Activated naive CD8-positive, alpha-beta T cell treated with anti-CD3 and anti-CD28 coated beads, Interleukin-2, amount 10 ng/mL, durations not matched to agents 7 days and 5 days (primary cell): ENCODE measurements around the gene LST1. TPM values are rescaled to one million over a fixed set of nuclear protein-coding genes. Genes with fewer than 3 reads are reported as not detected.

Source experiments
- ATAC-seq: fragments of 150-1000 bp; cut with Tn5 transposase; one replicate; pipeline ENCODE4 v1.10.0; 2021; ENCODE audit warnings: low read depth, moderate library complexity
- POLR2A ChIA-PET: fragments of 350-600 bp; sonication (Branson Sonifier 250); formaldehyde crosslinking; loops from one replicate; lab custom pipeline; 2021; ENCODE audit warnings: antibody characterized with exemption; lab: Charles Lee
- DNase-seq: peaks from one replicate; pipeline ENCODE4 v3.0.0; 2021
- H3K27ac Mint-ChIP-seq: one replicate; pipeline ENCODE4 v1.8.0; 2022; ENCODE audit warnings: mild to moderate bottlenecking, mixed read lengths
- H3K27me3 Mint-ChIP-seq: one replicate; pipeline ENCODE4 v1.8.0; 2022; ENCODE audit warnings: mild to moderate bottlenecking, moderate library complexity, mixed read lengths
- H3K36me3 Mint-ChIP-seq: one replicate; pipeline ENCODE4 v1.8.0; 2021; ENCODE audit warnings: mild to moderate bottlenecking, mixed read lengths
- H3K4me1 Mint-ChIP-seq: one replicate; pipeline ENCODE4 v1.8.0; 2021; ENCODE audit warnings: mixed read lengths
- H3K4me3 Mint-ChIP-seq: one replicate; pipeline ENCODE4 v1.8.0; 2022; ENCODE audit warnings: mild to moderate bottlenecking, moderate library complexity, mixed read lengths
- H3K9me3 Mint-ChIP-seq: one replicate; pipeline ENCODE4 v1.8.0; 2021; ENCODE audit warnings: mixed read lengths
- total RNA-seq, 2 experiments: library from RNA; stranded (reverse); gene quantifications; one replicate each; pipeline ENCODE4 v1.2.3, GENCODE V29; 2021

LST1 gene
- total RNA-seq, 2 experiments from 2014 or later: 91.8 to 105 TPM

DNA sequence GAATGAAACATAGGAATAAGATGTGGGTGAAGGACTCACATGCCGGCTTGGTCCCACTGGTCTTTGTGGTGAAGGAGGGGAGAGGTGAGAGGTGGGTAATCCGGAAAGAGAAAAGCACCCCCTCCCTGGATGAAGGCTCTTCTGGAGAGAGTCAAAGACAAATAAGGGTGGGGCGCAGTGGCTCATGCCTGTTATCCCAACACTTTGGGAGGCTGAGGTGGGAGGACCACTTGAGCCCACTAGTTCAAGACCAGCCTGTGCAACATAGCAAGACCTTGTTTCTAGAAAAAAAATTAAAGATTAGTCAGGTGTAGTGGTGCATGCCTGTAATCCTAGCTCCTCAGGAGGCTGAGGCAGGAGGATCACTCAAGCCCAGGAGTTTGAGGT, 7.0 kb upstream of the LST1 start:
- ATAC-seq (no peak), DNase-seq (no peak)
- no peaks in the 10 kb centered on the region for H3K27me3 Mint-ChIP-seq
- POLR2A ChIA-PET: interaction anchor here (10.7 to 16.0 kb wide), 3 partner anchors 11 to 21 kb away, joined by 87 to 481 read pairs (median 101); partner anchors contain the start of genes LST1, LTA and NCR3
- H3K36me3 Mint-ChIP-seq: peaks cover 61% of the 10 kb centered on the region
- H3K4me1 Mint-ChIP-seq: peaks cover 69% of the 10 kb centered on the region
- H3K4me3 Mint-ChIP-seq: peak overlapping the region; percentile 97
- H3K27ac Mint-ChIP-seq: peak overlapping the region; percentile 99
- no peaks in the 10 kb centered on the region for H3K9me3 Mint-ChIP-seq

DNA sequence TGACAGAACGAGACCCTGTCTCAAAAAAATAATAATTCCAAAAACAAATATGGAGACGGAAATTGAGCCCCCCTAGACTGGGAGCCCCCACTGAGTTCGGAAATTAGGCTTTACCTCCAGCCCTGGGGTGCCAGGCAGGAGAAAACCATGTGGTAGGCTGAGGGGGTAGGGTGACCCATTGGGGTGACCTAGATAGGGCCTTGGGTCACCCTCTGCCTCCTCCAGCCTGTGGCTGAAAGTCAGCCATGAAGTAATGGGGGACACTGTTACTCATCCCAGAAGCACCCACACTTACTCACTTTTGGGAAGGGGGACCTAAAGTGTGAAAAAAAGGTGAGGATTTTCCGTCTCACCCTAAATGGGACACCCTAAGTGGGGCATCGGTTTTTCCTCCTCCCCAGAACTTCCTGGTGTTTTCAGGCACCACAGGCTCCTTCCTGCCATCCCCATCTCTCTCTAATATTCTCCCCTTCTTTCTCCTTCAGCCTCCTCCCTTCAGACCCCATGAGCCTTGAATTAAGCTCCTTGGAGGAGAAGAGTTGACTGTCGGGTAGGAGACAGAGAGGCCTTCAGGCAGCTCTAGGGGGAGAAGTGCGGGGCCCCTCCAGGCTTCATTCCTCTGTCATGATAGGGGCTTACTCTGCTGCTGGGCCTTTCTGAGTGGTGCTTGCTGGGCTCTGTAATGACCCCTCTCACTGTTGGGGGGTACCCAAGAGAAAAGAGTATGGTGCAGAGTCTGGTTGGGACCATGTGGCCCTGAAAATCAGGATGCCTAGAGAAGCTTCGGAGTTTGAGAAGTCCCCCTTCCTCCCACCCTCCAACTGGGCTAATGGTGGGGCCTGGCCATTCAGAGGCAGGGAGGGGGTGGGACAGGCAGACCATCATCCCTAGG, 6.3 kb upstream of the LST1 start:
- ATAC-seq: no peak

DNA sequence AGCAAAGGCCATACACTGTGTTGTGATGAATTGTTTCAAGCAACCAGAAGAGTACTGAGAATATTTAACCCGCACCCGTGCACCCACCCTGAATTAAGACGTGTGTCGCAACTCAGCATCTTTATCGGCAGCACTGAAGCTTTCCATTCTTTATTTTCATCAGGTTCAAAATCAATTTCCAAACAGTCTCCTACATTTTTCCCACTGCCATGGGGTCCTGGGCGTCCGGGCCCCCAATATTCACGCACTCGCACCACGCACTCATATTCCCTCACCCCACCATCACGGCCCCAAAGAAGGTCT, 5.7 kb upstream of the LST1 start:
- DNase-seq: no peak
- H3K36me3 Mint-ChIP-seq: peaks cover 61% of the 10 kb centered on the region
- POLR2A ChIA-PET: interaction anchor here (0.9 to 16.0 kb wide), 11 partner anchors 7 to 235 kb away, joined by 3 to 481 read pairs (median 13); partner anchors contain the start of genes ATP6V1G2, DDX39B, HSPA1A and HSPA1L
- H3K4me3 Mint-ChIP-seq: peak overlapping the region; percentile 97
- H3K27me3 Mint-ChIP-seq: no peaks in the 10 kb centered on the region
- peaks cover 67% of the 10 kb centered on the region for H3K4me1 Mint-ChIP-seq
- no peak for ATAC-seq
- H3K9me3 Mint-ChIP-seq: no peaks in the 10 kb centered on the region
- peak overlapping the region; percentile 99 for H3K27ac Mint-ChIP-seq

More for the DNA sequence above, 6.3 kb upstream of the LST1 start:
- POLR2A ChIA-PET: interaction anchor here (0.9 to 16.0 kb wide), 11 partner anchors 7 to 235 kb away, joined by 3 to 481 read pairs (median 13); partner anchors contain the start of genes ATP6V1G2, DDX39B, HSPA1A and HSPA1L
- H3K36me3 Mint-ChIP-seq: peaks cover 61% of the 10 kb centered on the region
- peak overlapping the region; percentile 97 for H3K4me3 Mint-ChIP-seq
- H3K4me1 Mint-ChIP-seq: peaks cover 68% of the 10 kb centered on the region
- no peak for DNase-seq
- no peaks in the 10 kb centered on the region for H3K9me3 Mint-ChIP-seq
- H3K27ac Mint-ChIP-seq: peak overlapping the region; percentile 99
- H3K27me3 Mint-ChIP-seq: no peaks in the 10 kb centered on the region

- peaks cover 67% of the 10 kb centered on the region for H3K4me1 Mint-ChIP-seq
Observed at GRCh38 chr6:31580807-31581433, 5.2 kb upstream of the LST1 start.

GRCh38 chr6:31581434-31582229, 4.4 kb upstream of the LST1 start:
- ATAC-seq (no peak), DNase-seq (no peak)
- POLR2A ChIA-PET: interaction anchor here (0.8 to 16.0 kb wide), 19 partner anchors 7 to 967 kb away, joined by 3 to 481 read pairs (median 6); partner anchors contain the start of genes ATP6V1G2, BAG6, CLIC1 and DDX39B
- Mint-ChIP-seq H3K4me1 (peaks cover 67% of the 10 kb centered on the region), H3K4me3 (peak overlapping the region; percentile 97), H3K27ac (peak overlapping the region; percentile 99), H3K9me3 (no peaks in the 10 kb centered on the region), H3K36me3 (peaks cover 48% of the 10 kb centered on the region), H3K27me3 (no peaks in the 10 kb centered on the region)

More at GRCh38 chr6:31580807-31581433, 5.2 kb upstream of the LST1 start:
- peaks cover 55% of the 10 kb centered on the region for H3K36me3 Mint-ChIP-seq
- no peaks in the 10 kb centered on the region for H3K9me3 Mint-ChIP-seq
- H3K27me3 Mint-ChIP-seq: no peaks in the 10 kb centered on the region
- POLR2A ChIA-PET: interaction anchor here (0.9 to 16.0 kb wide), 14 partner anchors 8 to 234 kb away, joined by 3 to 481 read pairs (median 10); partner anchors contain the start of genes ATP6V1G2, CLIC1, DDX39B and HSPA1A
- H3K4me3 Mint-ChIP-seq: peak overlapping the region; percentile 97
- DNase-seq: peak; percentile 97
- peak; percentile 74 for ATAC-seq
- peak overlapping the region; percentile 99 for H3K27ac Mint-ChIP-seq

DNA sequence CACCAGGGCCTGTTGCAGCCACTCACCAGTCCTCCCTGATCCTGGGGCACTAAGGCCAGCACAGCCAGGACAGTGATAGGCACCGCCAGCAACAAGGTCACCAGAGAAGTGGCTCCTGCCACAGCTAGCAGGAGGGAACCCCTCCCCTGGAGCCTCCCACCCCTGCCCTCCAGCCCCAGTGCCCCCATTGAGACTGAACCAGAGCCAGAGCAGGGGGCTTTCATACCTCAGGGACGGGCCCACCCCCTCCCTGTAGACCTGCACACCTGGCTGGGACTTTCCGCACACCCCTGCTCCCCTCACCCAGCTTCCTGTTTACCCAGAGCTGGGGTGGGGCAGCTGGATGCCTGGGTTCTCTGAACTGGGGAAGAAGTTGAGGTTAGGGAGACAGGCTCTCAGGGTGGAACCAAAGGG, 3.8 kb upstream of the LST1 start, which contains the start of gene LTB:
LTB (minus strand) TSS at position 195 of the 414 bp plus-strand sequence; CDS start at position 188, 7 bp downstream.
- no peaks in the 10 kb centered on the region for H3K27me3 Mint-ChIP-seq
- peak within 1 kb of the TSS; percentile 99 for H3K27ac Mint-ChIP-seq
- peaks cover 67% of the 10 kb centered on the region for H3K4me1 Mint-ChIP-seq
- H3K4me3 Mint-ChIP-seq: peak within 1 kb of the TSS; percentile 97
- peak; percentile 67 for DNase-seq
- H3K9me3 Mint-ChIP-seq: no peaks in the 10 kb centered on the region
- peak; percentile 28 for ATAC-seq
- peaks cover 44% of the 10 kb centered on the region for H3K36me3 Mint-ChIP-seq
- POLR2A ChIA-PET: interaction anchor here (0.8 to 16.0 kb wide), 20 partner anchors 7 to 967 kb away, joined by 3 to 481 read pairs (median 6); partner anchors contain the start of genes ATP6V1G2, BAG6, CLIC1 and DDX39B

DNA sequence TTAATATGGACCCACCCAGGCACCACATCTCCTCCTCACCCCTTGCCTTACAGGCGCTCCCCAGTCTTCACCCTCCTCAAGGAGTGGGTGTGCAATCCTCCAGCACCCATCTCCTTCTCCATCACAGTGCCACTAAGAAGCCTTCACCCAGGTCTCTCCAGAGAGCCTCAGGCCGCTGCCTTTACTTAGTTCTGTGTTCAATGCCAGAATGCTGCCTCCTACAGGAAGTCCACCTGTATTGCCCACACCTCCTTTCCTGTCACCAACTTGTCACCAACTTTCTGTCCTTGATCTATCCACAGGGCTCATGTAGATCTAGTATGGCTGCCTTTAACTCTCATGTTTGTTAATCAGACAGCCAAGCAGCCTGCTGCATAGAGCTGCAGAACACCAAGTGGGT, 586 bp upstream of the LST1 start:
- Mint-ChIP-seq H3K36me3 (peaks cover 41% of the 10 kb centered on the region), H3K9me3 (no peaks in the 10 kb centered on the region), H3K4me1 (peaks cover 65% of the 10 kb centered on the region), H3K27ac (peak overlapping the region; percentile 99), H3K27me3 (no peaks in the 10 kb centered on the region), H3K4me3 (peak overlapping the region; percentile 95)
- DNase-seq (no peak), ATAC-seq (peak; percentile 34)
- POLR2A ChIA-PET: interaction anchor here (1.0 to 16.0 kb wide), 8 partner anchors 5 to 44 kb away, joined by 3 to 481 read pairs (median 9); partner anchors contain the start of genes DDX39B, LST1, LTA and LTB

DNA sequence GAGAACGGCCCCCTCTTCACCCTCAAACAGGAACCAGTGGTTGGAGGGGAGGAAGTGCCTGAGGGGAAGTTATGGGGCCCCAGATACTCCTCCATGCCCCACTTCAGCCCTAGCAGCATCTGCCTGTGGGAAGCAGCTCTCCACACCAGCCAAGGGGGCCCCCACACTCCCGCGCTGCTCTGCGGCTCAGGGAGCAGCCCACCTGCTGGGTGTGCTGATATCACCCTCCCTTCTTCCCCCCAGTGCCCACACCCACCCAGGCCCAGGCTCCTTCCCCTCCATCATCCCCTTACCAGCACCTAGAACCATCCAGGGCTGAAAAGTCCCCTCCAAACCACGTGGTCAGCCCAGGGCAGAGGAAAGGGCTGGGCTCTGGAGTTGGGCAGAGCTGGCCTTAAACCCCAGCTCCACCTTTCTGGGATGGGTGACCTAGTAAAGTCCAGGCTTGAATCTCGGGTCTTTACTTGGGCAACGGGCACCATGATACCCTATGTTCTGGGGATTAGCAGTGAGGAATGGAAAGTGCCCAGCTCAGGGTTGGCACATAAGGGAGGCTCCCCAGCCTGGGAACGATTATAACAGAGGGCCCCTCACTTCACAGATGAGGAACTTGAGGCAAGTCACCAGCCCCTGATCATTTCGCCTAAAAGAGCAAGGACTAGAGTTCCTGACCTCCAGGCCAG, 663 bp downstream of the LST1 start:
- Mint-ChIP-seq H3K36me3 (peaks cover 35% of the 10 kb centered on the region), H3K4me3 (peak overlapping the region; percentile 95), H3K27ac (peak overlapping the region; percentile 99), H3K27me3 (no peaks in the 10 kb centered on the region), H3K9me3 (no peaks in the 10 kb centered on the region), H3K4me1 (peaks cover 76% of the 10 kb centered on the region)
- POLR2A ChIA-PET: interaction anchor here (0.9 to 16.0 kb wide), 8 partner anchors 6 to 92 kb away, joined by 3 to 481 read pairs (median 4); partner anchors contain the start of genes DDX39B, LST1, LTB and NCR3
- DNase-seq: peak; percentile 58
- peak; percentile 37 for ATAC-seq

- peak overlapping the region; percentile 95 for H3K4me3 Mint-ChIP-seq
- peaks cover 80% of the 10 kb centered on the region for H3K4me1 Mint-ChIP-seq
- DNase-seq: no peak
- POLR2A ChIA-PET: interaction anchor here (0.9 to 16.0 kb wide), 6 partner anchors 4 to 150 kb away, joined by 3 to 481 read pairs (median 4); partner anchors contain the start of genes LST1, LTB, NCR3 and TNF
- no peak for ATAC-seq
- no peaks in the 10 kb centered on the region for H3K27me3 Mint-ChIP-seq
- peaks cover 26% of the 10 kb centered on the region for H3K36me3 Mint-ChIP-seq
- H3K27ac Mint-ChIP-seq: peak overlapping the region; percentile 99
- no peaks in the 10 kb centered on the region for H3K9me3 Mint-ChIP-seq
Observed at GRCh38 chr6:31587791-31588777, 2.0 kb downstream of the LST1 start.

DNA sequence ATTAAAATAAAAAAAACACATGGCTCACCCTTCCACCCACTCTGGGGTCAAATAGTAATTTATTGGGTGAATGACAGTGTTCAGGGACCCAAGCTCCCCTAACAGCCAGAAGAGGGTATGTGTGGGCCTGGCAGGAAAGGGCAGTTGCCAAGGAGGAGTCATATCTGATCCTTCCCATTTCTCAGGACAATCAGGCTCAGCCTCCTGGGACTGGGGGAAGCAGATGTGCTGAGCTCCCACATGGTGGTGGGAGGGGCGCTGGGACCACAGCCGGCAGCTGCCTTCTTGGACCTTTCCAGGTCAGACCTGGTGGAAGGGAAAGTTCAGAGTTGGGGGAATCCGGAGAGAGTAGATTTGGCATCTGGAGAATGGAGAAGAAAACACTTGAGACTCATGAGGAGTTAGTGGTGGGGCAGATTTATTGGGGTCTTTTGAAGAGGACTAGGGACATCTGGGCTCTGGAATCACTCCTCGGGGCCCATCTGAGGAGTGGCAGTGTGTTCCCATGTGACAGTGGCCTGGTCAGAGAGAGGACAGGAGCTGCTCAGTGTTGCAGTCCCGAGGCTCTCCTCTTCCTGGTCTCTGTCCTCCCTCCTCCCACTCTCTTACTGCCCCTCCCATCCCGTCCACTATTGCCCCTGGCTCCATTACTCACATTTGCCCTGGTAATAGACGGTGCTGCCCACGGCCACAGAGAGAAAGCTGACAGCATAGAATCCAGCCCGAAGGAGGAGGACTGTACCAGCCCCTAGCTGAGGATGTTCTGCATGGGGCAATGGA, 3.0 kb downstream of the LST1 start:
- Mint-ChIP-seq H3K4me1 (peaks cover 77% of the 10 kb centered on the region), H3K27ac (peak overlapping the region; percentile 77), H3K27me3 (no peaks in the 10 kb centered on the region), H3K9me3 (no peaks in the 10 kb centered on the region), H3K36me3 (peaks cover 26% of the 10 kb centered on the region), H3K4me3 (peak overlapping the region; percentile 50)
- DNase-seq (no peak), ATAC-seq (no peak)
- POLR2A ChIA-PET: interaction anchor here (1.1 to 14.1 kb wide), 3 partner anchors 9 to 38 kb away, joined by 4 to 481 read pairs (median 5); partner anchors contain the start of genes LST1, LTB and TNF
